ENCODE results near the gene PRKAR2B. TPM values are rescaled to one million over a fixed set of nuclear protein-coding genes. Genes with fewer than 3 reads are reported as not detected.
"Not testable (repeated sequence)": the region's sequence is repeated elsewhere in the genome, so short reads cannot be mapped to it uniquely, and the experiment has no call there.

Gene PRKAR2B
- total RNA-seq, 4 donors from 2014 or later: 7.1 to 22.8 (median 12.9) TPM

- no peak overlapping the region for H3K27ac ChIP-seq
- H3K36me3 ChIP-seq: no peaks in the 10 kb centered on the region
- no peaks in the 10 kb centered on the region for H3K27me3 ChIP-seq
- H3K4me3 ChIP-seq: no peak overlapping the region
- no peaks in the 10 kb centered on the region for H3K4me1 ChIP-seq
- no peak for DNase-seq
- in situ Hi-C loops (cut with MboI; ENCODE audit: low pct_ligation_motif_present in 1 of 4, low pct_unique_long_range_greater_than_20kb in 1 of 4, low sequenced_read_pairs in 3 of 4): loop anchor here in 1 of 4 donors (25.0 kb wide), 1 partner anchor 346 kb away; no protein-coding TSS in a partner anchor
- WGBS, 2 donors (ENCODE audit: low coverage in 1 of 2): 82 to 100% methylated on average over 2 of the region's 2 CpGs
- TF ChIP-seq POLR2A (IDR thresholded peaks at IDR 0.05) (no peak), CTCF (IDR thresholded peaks at IDR 0.05) (no peak)
- intact Hi-C loops (cut with DNase I; ENCODE audit: low total_unique reads): no loop called here
- no peaks in the 10 kb centered on the region for H3K9me3 ChIP-seq
Observed at GRCh38 chr7:107133396-107133795, 88.9 kb downstream of the PRKAR2B start.

- DNase-seq: no peak
- Histone ChIP-seq H3K4me3 (no peak overlapping the region), H3K36me3 (no peaks in the 10 kb centered on the region), H3K27ac (no peak overlapping the region), H3K27me3 (no peaks in the 10 kb centered on the region), H3K4me1 (no peaks in the 10 kb centered on the region), H3K9me3 (no peaks in the 10 kb centered on the region)
- in situ Hi-C loops (cut with MboI; ENCODE audit: low pct_ligation_motif_present in 1 of 4, low pct_unique_long_range_greater_than_20kb in 1 of 4, low sequenced_read_pairs in 3 of 4): loop anchor here in 1 of 4 donors (25.0 kb wide), 1 partner anchor 352 kb away; no protein-coding TSS in a partner anchor
- TF ChIP-seq EP300 (IDR thresholded peaks at IDR 0.05; ENCODE audit: low read depth) (no peak), POLR2A (IDR thresholded peaks at IDR 0.05) (no peak), POLR2AphosphoS5 (IDR thresholded peaks at IDR 0.05) (no peak), CTCF (IDR thresholded peaks at IDR 0.05) (no peak)
- 67 to 81% methylated on average over 2 to 7 of the region's 7 CpGs for WGBS, 2 donors (ENCODE audit: low coverage in 1 of 2)
- intact Hi-C loops (cut with DNase I; ENCODE audit: low total_unique reads): no loop called here
Observed at GRCh38 chr7:107138696-107139420, 94.4 kb downstream of the PRKAR2B start.

- 71 to 80% methylated on average over 4 to 5 of the region's 5 CpGs for WGBS, 2 donors (ENCODE audit: low coverage in 1 of 2)
- in situ Hi-C loops (cut with MboI; ENCODE audit: low pct_ligation_motif_present in 1 of 4, low pct_unique_long_range_greater_than_20kb in 1 of 4, low sequenced_read_pairs in 3 of 4): loop anchor here in 2 of 4 donors (10.0 to 25.0 kb wide), 2 partner anchors 189 to 357 kb away; no protein-coding TSS in a partner anchor
- intact Hi-C loops (cut with DNase I; ENCODE audit: low total_unique reads); H3K4me3 ChIP-seq; H3K36me3 ChIP-seq; DNase-seq; H3K27ac ChIP-seq; H3K27me3 ChIP-seq; H3K9me3 ChIP-seq; H3K4me1 ChIP-seq: not testable (repeated sequence)
Observed at GRCh38 chr7:107143875-107144274, 99.4 kb downstream of the PRKAR2B start.

- 77 to 80% methylated on average over 2 to 4 of the region's 4 CpGs for WGBS, 2 donors (ENCODE audit: low coverage in 1 of 2)
Observed at GRCh38 chr7:107145067-107145838, 100.7 kb downstream of the PRKAR2B start.

More at GRCh38 chr7:107145067-107145838, 100.7 kb downstream of the PRKAR2B start:
- intact Hi-C loops (cut with DNase I; ENCODE audit: low total_unique reads) (no loop called here), in situ Hi-C loops (cut with MboI; ENCODE audit: low pct_ligation_motif_present in 1 of 4, low pct_unique_long_range_greater_than_20kb in 1 of 4, low sequenced_read_pairs in 3 of 4) (loop anchor here (5.0 to 25.0 kb wide), 4 partner anchors 190 to 358 kb away; no protein-coding TSS in a partner anchor)
- H3K4me1 ChIP-seq: peaks cover 0 to 8% (median 0%) of the 10 kb centered on the region in 4 donors
- H3K9me3 ChIP-seq: no peaks in the 10 kb centered on the region
- H3K27me3 ChIP-seq: no peaks in the 10 kb centered on the region
- no peak overlapping the region for H3K27ac ChIP-seq
- no peaks in the 10 kb centered on the region for H3K36me3 ChIP-seq
- no peak for DNase-seq
- no peak overlapping the region for H3K4me3 ChIP-seq
- TF ChIP-seq POLR2A (IDR thresholded peaks at IDR 0.05): no peak
- no peak for TF ChIP-seq POLR2AphosphoS5 (IDR thresholded peaks at IDR 0.05)
- TF ChIP-seq EP300 (IDR thresholded peaks at IDR 0.05; ENCODE audit: low read depth): no peak
- TF ChIP-seq CTCF (IDR thresholded peaks at IDR 0.05): no peak

Data from transverse colon (tissue), 4 donors.